Measurements from ENCODE around the gene ATAD5. TPM values are rescaled to one million over a fixed set of nuclear protein-coding genes. Genes with fewer than 3 reads are reported as not detected.

The ATAD5 gene
- total RNA-seq, 2 donors from 2014 or later = 2.0 to 3.1 TPM

DNA sequence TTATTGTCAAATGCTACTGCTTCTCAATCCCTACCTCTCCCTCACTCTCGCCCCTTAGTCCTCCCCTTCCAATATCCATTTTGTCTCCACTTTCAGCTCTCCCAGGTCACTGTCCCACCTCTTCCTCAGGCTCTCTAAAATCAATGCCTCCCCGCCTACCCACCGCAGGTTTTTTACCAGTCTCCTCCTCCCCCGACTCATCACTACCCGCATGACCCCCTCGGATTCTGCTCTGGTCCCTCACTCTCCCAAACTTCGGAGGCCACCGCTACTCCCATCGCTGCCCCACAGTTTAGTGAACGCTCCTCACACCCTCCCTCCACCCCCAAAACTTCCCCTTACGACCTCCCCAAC lies 7.8 kb upstream of the ATAD5 start:
- intact Hi-C loops (cut with DNase I) = loop anchor here (10.0 kb wide), 1 partner anchor 349 kb away; the partner anchor contains the start of gene GOSR1
- no peak for TF ChIP-seq POLR2AphosphoS5 (IDR thresholded peaks at IDR 0.05)
- TF ChIP-seq, protein P1, sequence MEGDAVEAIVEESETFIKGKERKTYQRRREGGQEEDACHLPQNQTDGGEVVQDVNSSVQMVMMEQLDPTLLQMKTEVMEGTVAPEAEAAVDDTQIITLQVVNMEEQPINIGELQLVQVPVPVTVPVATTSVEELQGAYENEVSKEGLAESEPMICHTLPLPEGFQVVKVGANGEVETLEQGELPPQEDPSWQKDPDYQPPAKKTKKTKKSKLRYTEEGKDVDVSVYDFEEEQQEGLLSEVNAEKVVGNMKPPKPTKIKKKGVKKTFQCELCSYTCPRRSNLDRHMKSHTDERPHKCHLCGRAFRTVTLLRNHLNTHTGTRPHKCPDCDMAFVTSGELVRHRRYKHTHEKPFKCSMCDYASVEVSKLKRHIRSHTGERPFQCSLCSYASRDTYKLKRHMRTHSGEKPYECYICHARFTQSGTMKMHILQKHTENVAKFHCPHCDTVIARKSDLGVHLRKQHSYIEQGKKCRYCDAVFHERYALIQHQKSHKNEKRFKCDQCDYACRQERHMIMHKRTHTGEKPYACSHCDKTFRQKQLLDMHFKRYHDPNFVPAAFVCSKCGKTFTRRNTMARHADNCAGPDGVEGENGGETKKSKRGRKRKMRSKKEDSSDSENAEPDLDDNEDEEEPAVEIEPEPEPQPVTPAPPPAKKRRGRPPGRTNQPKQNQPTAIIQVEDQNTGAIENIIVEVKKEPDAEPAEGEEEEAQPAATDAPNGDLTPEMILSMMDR (IDR thresholded peaks at IDR 0.05) = no peak
- peaks cover 6% of the 10 kb centered on the region for H3K4me1 ChIP-seq (replicated peaks)
- no peaks in the 10 kb centered on the region for H3K27me3 ChIP-seq (replicated peaks; ENCODE audit: insufficient read depth)
- H3K27ac ChIP-seq = peak overlapping the region; percentile 71 to 73
- WGBS = under 1% methylated on average over 11 of the region's 11 CpGs
- peak overlapping the region; percentile 69 to 72 for H3K4me3 ChIP-seq
- H3K36me3 ChIP-seq = no peaks in the 10 kb centered on the region
- H3K9me3 ChIP-seq = no peaks in the 10 kb centered on the region
- no peak for DNase-seq (ENCODE audit: low spot score)

DNA sequence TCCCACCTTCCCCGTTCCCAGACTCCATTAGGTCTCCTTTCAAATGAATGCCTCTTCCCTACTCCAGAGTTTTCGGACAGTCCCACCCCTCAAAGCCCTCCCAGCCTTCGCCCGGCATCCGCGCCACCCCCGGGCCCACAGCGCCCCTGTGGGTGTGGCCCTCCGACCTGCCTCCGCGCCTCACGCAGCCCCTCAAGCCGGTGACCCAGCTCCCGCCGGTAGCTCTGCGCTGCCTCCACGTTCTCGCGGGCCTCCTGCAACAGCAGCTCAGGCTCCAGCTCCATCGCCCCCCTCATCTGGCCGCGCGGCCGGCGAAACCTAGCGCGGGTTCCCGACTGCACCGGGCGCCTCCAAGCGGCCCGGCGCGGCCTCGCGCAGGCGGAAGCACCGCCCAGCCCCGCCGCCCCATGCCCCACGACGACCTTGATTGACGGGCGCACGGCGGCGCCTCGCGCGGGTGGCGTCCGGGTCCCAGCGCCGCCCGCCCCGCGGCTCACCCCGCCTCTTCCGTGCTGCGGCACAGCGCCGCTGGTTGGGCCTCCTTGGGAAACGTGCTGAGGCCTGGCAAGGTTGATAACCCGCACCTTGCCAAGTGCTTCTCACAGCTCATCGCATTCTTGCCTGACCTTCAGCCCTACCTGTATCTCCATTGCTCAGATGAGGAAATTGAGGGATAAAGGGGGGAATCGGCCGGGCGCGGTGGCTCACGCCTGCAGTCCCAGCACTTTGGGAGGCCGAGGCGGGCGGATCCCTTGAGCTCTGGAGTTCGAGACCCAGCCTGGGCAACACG lies 7.2 kb upstream of the ATAD5 start, which contains the start of gene CRLF3:
Gene CRLF3 (minus strand): TSS at position 337 of the 790 bp plus-strand sequence. CDS start 41 bp downstream, at position 296.
- intact Hi-C loops (cut with DNase I) = loop anchor here (10.0 kb wide), 1 partner anchor 350 kb away; the partner anchor contains the start of gene GOSR1
- TF ChIP-seq, protein P1 (IDR thresholded peaks at IDR 0.05) = peak; percentile 18 to 76 (median 59)
- TF ChIP-seq POLR2AphosphoS5 (IDR thresholded peaks at IDR 0.05) = peak; percentile 40
- TF ChIP-seq POLR2A (IDR thresholded peaks at IDR 0.05) = peak; percentile 74
- H3K4me1 ChIP-seq (replicated peaks) = peaks cover 6% of the 10 kb centered on the region
- peak; percentile 81 for DNase-seq (ENCODE audit: low spot score)
- no peaks in the 10 kb centered on the region for H3K36me3 ChIP-seq
- peak within 1 kb of the TSS; percentile 69 to 72 for H3K4me3 ChIP-seq
- 8% methylated on average over 75 of the region's 75 CpGs for WGBS
- peak within 1 kb of the TSS; percentile 71 to 73 for H3K27ac ChIP-seq
- H3K27me3 ChIP-seq (replicated peaks; ENCODE audit: insufficient read depth) = no peaks in the 10 kb centered on the region
- H3K9me3 ChIP-seq = no peaks in the 10 kb centered on the region

DNA sequence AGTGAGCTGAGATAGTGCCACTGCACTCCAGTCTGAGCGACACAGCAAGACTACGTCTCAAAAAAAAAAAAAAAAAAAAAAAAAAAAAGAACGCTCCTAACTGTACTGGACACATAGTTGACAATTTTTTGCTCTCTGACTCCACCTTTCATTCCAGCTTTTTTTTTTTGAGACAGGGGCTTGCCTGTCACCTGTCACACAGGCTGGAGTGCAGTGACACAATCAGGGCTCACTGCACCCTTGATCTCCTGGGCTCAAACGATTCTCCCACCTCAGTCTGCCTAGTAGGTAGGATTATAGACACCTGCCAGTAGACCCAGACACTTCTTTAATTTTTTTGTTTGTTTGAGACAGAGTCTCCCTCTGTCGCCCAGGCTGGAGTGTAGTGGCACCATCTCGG lies 4.7 kb upstream of the ATAD5 start:
- intact Hi-C loops (cut with DNase I) = loop anchor here (10.0 kb wide), 1 partner anchor 352 kb away; the partner anchor contains the start of gene GOSR1
- 77% methylated on average over 6 of the region's 6 CpGs for WGBS
- no peak for TF ChIP-seq POLR2AphosphoS5 (IDR thresholded peaks at IDR 0.05)
- no peak for TF ChIP-seq POLR2A (IDR thresholded peaks at IDR 0.05)
- TF ChIP-seq, protein P1 (IDR thresholded peaks at IDR 0.05) = no peak

DNA sequence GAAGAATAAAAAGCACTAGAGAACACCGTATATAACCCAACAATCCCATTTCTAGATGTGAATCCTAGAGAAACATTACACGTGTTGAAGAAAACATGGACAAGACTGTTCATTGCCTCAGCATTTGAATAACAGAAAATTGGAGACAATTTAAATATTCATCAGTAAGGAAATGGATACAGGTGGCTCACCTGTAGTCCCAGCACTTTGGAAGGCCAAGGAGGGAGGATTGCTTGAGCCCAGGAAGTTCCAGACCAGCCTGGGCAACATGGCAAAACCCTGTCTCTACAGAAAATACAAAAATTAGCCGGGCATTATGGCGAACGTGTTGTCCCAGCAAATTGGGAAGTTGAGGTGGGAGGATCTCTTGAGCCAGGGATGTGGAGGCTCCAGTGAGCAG lies 2.7 kb upstream of the ATAD5 start:
- H3K36me3 ChIP-seq = no peaks in the 10 kb centered on the region
- no peak overlapping the region for H3K4me3 ChIP-seq
- no peaks in the 10 kb centered on the region for H3K9me3 ChIP-seq
- WGBS = 85% methylated on average over 5 of the region's 5 CpGs
- no peak for DNase-seq (ENCODE audit: low spot score)
- peaks cover 6% of the 10 kb centered on the region for H3K4me1 ChIP-seq (replicated peaks)
- H3K27me3 ChIP-seq (replicated peaks; ENCODE audit: insufficient read depth) = no peaks in the 10 kb centered on the region
- intact Hi-C loops (cut with DNase I) = loop anchor here (10.0 kb wide), 1 partner anchor 354 kb away; the partner anchor contains the start of gene GOSR1
- TF ChIP-seq POLR2AphosphoS5 (IDR thresholded peaks at IDR 0.05) (no peak), POLR2A (IDR thresholded peaks at IDR 0.05) (no peak)
- TF ChIP-seq, protein P1 (IDR thresholded peaks at IDR 0.05) = no peak
- H3K27ac ChIP-seq = no peak overlapping the region

More for the DNA sequence above, 4.7 kb upstream of the ATAD5 start:
- no peak for DNase-seq (ENCODE audit: low spot score)
- H3K27me3 ChIP-seq (replicated peaks; ENCODE audit: insufficient read depth) = no peaks in the 10 kb centered on the region
- H3K9me3 ChIP-seq = no peaks in the 10 kb centered on the region
- H3K4me3 ChIP-seq = no peak overlapping the region
- H3K4me1 ChIP-seq (replicated peaks) = peaks cover 6% of the 10 kb centered on the region
- H3K27ac ChIP-seq = no peak overlapping the region
- H3K36me3 ChIP-seq = no peaks in the 10 kb centered on the region

Measured in prostate gland (tissue), 2 donors.